Thymus (tissue), 11 donors: ENCODE data around the gene HOXD9. TPM values are rescaled to one million over a fixed set of nuclear protein-coding genes. Genes with fewer than 3 reads are reported as not detected.

Experiments
- DNase-seq, 9 donors: peaks; one replicate each; pipeline ENCODE4 v3.0.0-alpha.2; 2013; ENCODE audit warnings: low spot score in 9 of 9, low read depth in 6 of 9, missing footprints in 1 of 9
- H3K27ac ChIP-seq, 2 donors: one replicate each; pipeline ENCODE4 v1.5.1; 2013; ENCODE audit warnings: control low read depth in 1 of 2, low read depth in 1 of 2, low read length in 1 of 2, mild to moderate bottlenecking in 1 of 2, moderate library complexity in 1 of 2
- H3K27me3 ChIP-seq, 2 donors: one replicate each; pipeline ENCODE4 v1.5.1; 2013; ENCODE audit warnings: low read length in 1 of 2; ENCODE audit not compliant: control insufficient read depth in 2 of 2, insufficient read depth in 1 of 2
- H3K36me3 ChIP-seq, 2 donors: one replicate each; pipeline ENCODE4 v1.5.1; 2013; ENCODE audit warnings: low read length in 1 of 2, mild to moderate bottlenecking in 1 of 2, moderate library complexity in 1 of 2; ENCODE audit not compliant: control insufficient read depth in 2 of 2, insufficient read depth in 2 of 2
- H3K4me1 ChIP-seq, 2 donors: one replicate each; pipeline ENCODE4 v1.5.1; 2013; ENCODE audit warnings: low read length in 2 of 2; ENCODE audit not compliant: control insufficient read depth in 2 of 2, insufficient read depth in 2 of 2
- H3K4me3 ChIP-seq, 2 donors: one replicate each; pipeline ENCODE4 v1.5.1; 2013; ENCODE audit warnings: low read length in 2 of 2, control low read depth in 1 of 2, mild to moderate bottlenecking in 1 of 2
- H3K9me3 ChIP-seq, 2 donors: one replicate each; pipeline ENCODE4 v1.5.1; 2013; ENCODE audit warnings: low read length in 1 of 2, mild to moderate bottlenecking in 1 of 2; ENCODE audit not compliant: control insufficient read depth in 2 of 2, insufficient read depth in 1 of 2
- WGBS: extraction: QIAGEN DNeasy Blood & Tissue Kit; methylation state at CpG from one replicate; pipeline ENCODE4 v1.1.7; 2013; 5-methylcytosine and 5-hydroxymethylcytosine counted together
- polyA plus RNA-seq: library from polyadenylated mRNA; stranded (reverse); fragments of 200-250 nt; gene quantifications from one replicate; pipeline ENCODE4 v1.2.3, GENCODE V29; 2013
- total RNA-seq: library from RNA; stranded (reverse); fragments of 120-200 nt; gene quantifications from one replicate; pipeline ENCODE4 v1.2.4, GENCODE V29; 2013
- donor health status: healthy.

The HOXD9 gene
- total and polyA plus RNA-seq, 2 donors, result 0.14 to 1.8 TPM

- H3K4me3 ChIP-seq, result no peak overlapping the region
- peaks cover 1 to 4% of the 10 kb centered on the region in 2 donors for H3K9me3 ChIP-seq
- no peak overlapping the region for H3K27ac ChIP-seq
- peaks cover 86 to 99% of the 10 kb centered on the region in 2 donors for H3K27me3 ChIP-seq
- DNase-seq, result no peak
- H3K36me3 ChIP-seq, result no peaks in the 10 kb centered on the region
- H3K4me1 ChIP-seq, result peaks cover 0 to 15% of the 10 kb centered on the region in 2 donors
- WGBS, result 6% methylated on average over 31 of the region's 31 CpGs
These were observed 30.9 kb upstream of the HOXD9 start for GRCh38 chr2:176091329-176092258.

- peak within 1 kb of the TSS in 1 of 2 donors; percentile 26 for H3K4me3 ChIP-seq
- DNase-seq, result no peak
- WGBS, result 3% methylated on average over 95 of the region's 95 CpGs
These were observed 30.0 kb upstream of the HOXD9 start, which contains the start of gene HOXD13 for GRCh38 chr2:176092270-176093144. HOXD13 (plus strand) TSS chr2:176092721; CDS start chr2:176092891, 170 bp downstream.

GRCh38 chr2:176093145-176093897 is 29.2 kb upstream of the HOXD9 start:
- 5% methylated on average over 53 of the region's 53 CpGs for WGBS
- peak overlapping the region in 1 of 2 donors; percentile 26 for H3K4me3 ChIP-seq
- H3K27me3 ChIP-seq, result peaks cover 87 to 100% of the 10 kb centered on the region in 2 donors
- no peak overlapping the region for H3K27ac ChIP-seq
- H3K4me1 ChIP-seq, result peaks cover 2 to 22% of the 10 kb centered on the region in 2 donors
- no peak for DNase-seq
- peaks cover 0 to 8% of the 10 kb centered on the region in 2 donors for H3K9me3 ChIP-seq
- no peaks in the 10 kb centered on the region for H3K36me3 ChIP-seq

More at GRCh38 chr2:176092270-176093144, 30.0 kb upstream of the HOXD9 start, which contains the start of gene HOXD13:
- Histone ChIP-seq H3K4me1 (peaks cover 2 to 24% of the 10 kb centered on the region in 2 donors), H3K27ac (no peak within 1 kb of the TSS), H3K36me3 (no peaks in the 10 kb centered on the region), H3K9me3 (peaks cover under 1 to 8% of the 10 kb centered on the region in 2 donors), H3K27me3 (peaks cover 87 to 100% of the 10 kb centered on the region in 2 donors)

DNA sequence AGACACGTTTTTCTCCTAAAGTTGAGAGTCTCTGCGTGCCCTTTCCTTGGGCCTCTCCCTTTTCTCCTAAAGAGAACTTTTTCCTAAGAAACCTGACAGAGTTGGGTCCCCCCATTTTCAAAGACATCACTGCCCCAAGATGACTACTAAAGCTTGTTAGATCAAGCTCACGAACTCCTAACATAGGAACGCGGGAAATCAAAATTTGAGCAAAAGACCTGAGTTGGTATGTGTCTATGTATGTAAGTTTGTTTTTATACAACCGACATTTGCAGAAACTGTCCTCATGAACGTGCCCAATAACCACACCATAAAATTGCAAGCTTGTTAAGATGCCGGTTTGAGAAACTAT is 28.6 kb upstream of the HOXD9 start:
- H3K4me3 ChIP-seq, result no peak overlapping the region
- H3K36me3 ChIP-seq, result no peaks in the 10 kb centered on the region
- 8% methylated on average over 8 of the region's 8 CpGs for WGBS
- peaks cover 2 to 20% of the 10 kb centered on the region in 2 donors for H3K4me1 ChIP-seq
- peaks cover 0 to 6% of the 10 kb centered on the region in 2 donors for H3K9me3 ChIP-seq
- H3K27me3 ChIP-seq, result peaks cover 88 to 100% of the 10 kb centered on the region in 2 donors
- H3K27ac ChIP-seq, result no peak overlapping the region
- no peak for DNase-seq

DNA sequence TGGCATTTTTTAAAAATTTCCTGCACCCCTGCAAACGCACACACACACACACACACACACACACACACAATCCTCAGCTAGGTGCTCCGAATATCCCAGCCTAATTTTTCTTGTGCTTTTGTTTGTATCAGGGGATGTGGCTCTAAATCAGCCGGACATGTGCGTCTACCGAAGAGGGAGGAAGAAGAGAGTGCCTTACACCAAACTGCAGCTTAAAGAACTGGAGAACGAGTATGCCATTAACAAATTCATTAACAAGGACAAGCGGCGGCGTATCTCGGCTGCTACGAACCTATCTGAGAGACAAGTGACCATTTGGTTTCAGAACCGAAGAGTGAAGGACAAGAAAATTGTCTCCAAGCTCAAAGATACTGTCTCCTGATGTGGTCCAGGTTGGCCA is 28.2 kb upstream of the HOXD9 start:
- no peak overlapping the region for H3K4me3 ChIP-seq
- no peak overlapping the region for H3K27ac ChIP-seq
- H3K36me3 ChIP-seq, result no peaks in the 10 kb centered on the region
- no peak for DNase-seq
- WGBS, result 8% methylated on average over 12 of the region's 12 CpGs
- H3K9me3 ChIP-seq, result peaks cover 0 to 6% of the 10 kb centered on the region in 2 donors
- peaks cover 2 to 20% of the 10 kb centered on the region in 2 donors for H3K4me1 ChIP-seq
- H3K27me3 ChIP-seq, result peaks cover 87 to 100% of the 10 kb centered on the region in 2 donors

DNA sequence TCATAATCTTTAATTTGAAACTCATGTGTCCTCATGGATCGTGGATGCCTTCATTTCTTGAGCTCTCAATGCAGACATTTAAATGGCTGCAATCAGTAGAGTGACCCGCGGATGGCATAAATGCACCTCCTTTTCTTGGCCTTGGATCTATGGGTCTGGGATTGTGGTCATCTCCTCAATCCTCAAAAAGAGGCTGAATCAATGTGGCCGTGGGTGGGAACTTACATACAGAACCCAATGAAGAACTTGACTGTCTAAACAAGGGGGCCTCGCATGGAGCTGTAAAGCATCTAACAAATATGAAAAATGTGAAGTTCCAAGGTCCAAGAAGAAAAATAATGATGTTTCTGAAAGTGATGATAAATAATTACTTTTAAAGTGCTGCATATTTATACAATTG is 27.1 kb upstream of the HOXD9 start:
- Histone ChIP-seq H3K27ac (no peak overlapping the region), H3K4me3 (no peak overlapping the region), H3K27me3 (peaks cover 87 to 100% of the 10 kb centered on the region in 2 donors), H3K9me3 (peaks cover 1 to 11% of the 10 kb centered on the region in 2 donors), H3K36me3 (no peaks in the 10 kb centered on the region), H3K4me1 (peaks cover 2 to 20% of the 10 kb centered on the region in 2 donors)
- WGBS, result 18% methylated on average over 5 of the region's 5 CpGs
- no peak for DNase-seq

DNA sequence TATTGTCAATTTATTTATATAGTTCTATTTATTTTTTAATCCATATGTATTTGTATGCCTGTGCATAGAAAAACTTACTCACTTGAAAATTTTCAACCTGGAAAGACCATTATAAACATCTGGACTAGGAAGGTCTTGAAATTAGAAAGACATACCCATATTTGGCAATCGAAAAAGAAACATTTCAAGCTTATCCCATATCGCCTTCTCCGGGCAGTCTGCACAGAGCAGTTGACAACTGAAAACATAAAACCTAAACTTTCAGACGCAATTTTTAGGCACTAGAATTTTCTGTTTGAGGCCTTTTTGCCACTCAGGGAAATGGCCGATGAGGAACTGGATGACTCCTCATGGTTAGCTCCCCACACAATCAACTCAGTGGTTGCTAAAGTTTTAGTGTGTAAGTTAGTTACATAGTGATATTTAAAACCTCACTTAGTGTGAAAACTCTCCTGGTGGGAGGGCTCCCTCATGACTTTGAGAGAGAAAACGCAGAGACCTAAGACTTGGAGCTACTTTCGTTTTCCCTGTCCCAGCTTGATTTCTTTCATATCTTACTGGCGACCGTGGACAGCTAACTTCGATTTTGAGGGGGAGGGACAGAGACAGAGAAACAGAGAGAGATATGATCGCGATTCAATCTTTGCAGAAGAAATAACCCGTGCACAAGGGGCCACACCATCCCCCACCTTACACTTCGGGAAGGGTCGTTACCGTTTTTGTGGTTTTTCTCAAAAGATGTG is 26.1 kb upstream of the HOXD9 start:
- peak in 1 of 9 donors; percentile 36 for DNase-seq
- WGBS, result 5% methylated on average over 16 of the region's 16 CpGs
- no peak overlapping the region for H3K27ac ChIP-seq

More for the DNA sequence above, 26.1 kb upstream of the HOXD9 start:
- peaks cover 2 to 20% of the 10 kb centered on the region in 2 donors for H3K4me1 ChIP-seq
- peaks cover 84 to 100% of the 10 kb centered on the region in 2 donors for H3K27me3 ChIP-seq
- no peaks in the 10 kb centered on the region for H3K36me3 ChIP-seq
- peak overlapping the region; percentile 7 to 43 for H3K4me3 ChIP-seq
- H3K9me3 ChIP-seq, result peaks cover 1 to 15% of the 10 kb centered on the region in 2 donors
